ENCODE results near the gene HPCA. TPM values are rescaled to one million over a fixed set of nuclear protein-coding genes. Genes with fewer than 3 reads are reported as not detected.

The HPCA gene
- total and polyA plus RNA-seq, 2 donors (not counting 3 experiments of a cell fraction or from before 2014, with no cell fraction given), result not detected

GRCh38 chr1:32867151-32867550 is 19.1 kb upstream of the HPCA start:
- peaks cover 13 to 14% of the 10 kb centered on the region in 2 experiments for H3K27me3 ChIP-seq (ENCODE audit: control insufficient read depth in 2 of 2, insufficient read depth in 2 of 2, low read length in 2 of 2)
- no TSS peak for BruUV-seq (replicated peaks)
- ChIA-PET CTCF (interaction anchor here (0.6 to 0.8 kb wide), 2 partner anchors 8 to 158 kb away, joined by 3 to 4 read pairs; no protein-coding TSS in a partner anchor), POLR2A (no interaction called here)
- no peak for TF ChIP-seq CTCF (IDR thresholded peaks at IDR 0.05; ENCODE audit: extremely low read depth in 1 of 2, insufficient read depth in 1 of 2, low read depth in 1 of 2, low read length in 2 of 2)
- TF ChIP-seq JUN (IDR thresholded peaks at IDR 0.05; ENCODE audit: borderline replicate concordance, insufficient read depth, insufficient read length, low read depth), result no peak
- no peak for TF ChIP-seq GATA2 (IDR thresholded peaks at IDR 0.05; ENCODE audit: insufficient read depth, insufficient read length, low read depth, low read length)
- TF ChIP-seq MAX (IDR thresholded peaks at IDR 0.05; ENCODE audit: insufficient read depth, insufficient read length), result no peak
- TF ChIP-seq EZH2 (IDR thresholded peaks at IDR 0.05; ENCODE audit: borderline replicate concordance, low read depth, low read length, severe bottlenecking), result no peak
- no peak for TF ChIP-seq FOS (IDR thresholded peaks at IDR 0.05; ENCODE audit: borderline replicate concordance, insufficient read depth, low read length)
- no peak for TF ChIP-seq POLR2A (IDR thresholded peaks at IDR 0.05; ENCODE audit: low read depth, low read length)
- no peak for TF ChIP-seq POLR2AphosphoS5 (IDR thresholded peaks at IDR 0.05; ENCODE audit: insufficient read depth, low read depth, low read length)
- TF ChIP-seq MYC (IDR thresholded peaks at IDR 0.05; ENCODE audit: low read depth, low read length), result no peak
- DNase-seq (ENCODE audit: low read depth, low spot score) (no peak), FAIRE-seq (no peak)
- no peak overlapping the region for H3K4me2 ChIP-seq (ENCODE audit: insufficient read depth, low read length)
- intact Hi-C loops (cut with micrococcal nuclease), result no loop called here
- H3K9ac ChIP-seq (replicated peaks; ENCODE audit: extremely low read depth, insufficient read depth, low read length), result no peak overlapping the region
- no peak overlapping the region for H3K4me3 ChIP-seq (replicated peaks in 1 of 3; ENCODE audit: insufficient read depth in 1 of 3, low read depth in 1 of 3, low read length in 3 of 3)
- no peak overlapping the region for H2AFZ ChIP-seq (ENCODE audit: low read depth, low read length)
- H3K36me3 ChIP-seq (ENCODE audit: control insufficient read depth in 2 of 2, extremely low read depth in 1 of 2, insufficient read depth in 2 of 2, low read length in 2 of 2), result no peaks in the 10 kb centered on the region
- H3K9me3 ChIP-seq (replicated peaks; ENCODE audit: control insufficient read depth, insufficient read depth, low read length), result no peaks in the 10 kb centered on the region
- H3K27ac ChIP-seq (ENCODE audit: insufficient read depth, low read depth, low read length), result no peak overlapping the region
- H3K79me2 ChIP-seq (ENCODE audit: control insufficient read depth, insufficient read depth, low read length), result no peaks in the 10 kb centered on the region
- no peaks in the 10 kb centered on the region for H3K4me1 ChIP-seq (ENCODE audit: control insufficient read depth, extremely low read depth, insufficient read depth, low read length)
- dilution Hi-C loops (cut with MboI; ENCODE audit: extremely low pct_ligation_motif_present, low sequenced_read_pairs), result no loop called here
- H3K9me1 ChIP-seq (replicated peaks; ENCODE audit: control insufficient read depth, extremely low read depth, insufficient read depth, low read length), result no peaks in the 10 kb centered on the region
- H4K20me1 ChIP-seq (replicated peaks; ENCODE audit: control insufficient read depth, extremely low read depth, insufficient read depth, low read length), result no peaks in the 10 kb centered on the region

Measured in endothelial cell of umbilical vein (primary cell).